AG10803 (cell line): ENCODE results near the gene BPIFB4.

ENCODE experiments used
- DNase-seq: peaks from one replicate; pipeline ENCODE4 v3.0.0; 2010; ENCODE audit warnings: low read depth
- H3K4me3 ChIP-seq: 2 replicates; pipeline ENCODE4 v1.5.1; 2011; ENCODE audit warnings: mild to moderate bottlenecking, low read length, control low read depth
- TF ChIP-seq, protein P1 (sequence below): conservative IDR thresholded peaks from 2 replicates; pipeline ENCODE4 v1.5.1; 2011; ENCODE audit warnings: mild to moderate bottlenecking, low read length, control low read depth, inconsistent platforms

Gene BPIFB4

GRCh38 chr20:33086052-33086722 is 6.7 kb downstream of the BPIFB4 start:
- H3K4me3 ChIP-seq, result no peak overlapping the region
- TF ChIP-seq, protein P1, sequence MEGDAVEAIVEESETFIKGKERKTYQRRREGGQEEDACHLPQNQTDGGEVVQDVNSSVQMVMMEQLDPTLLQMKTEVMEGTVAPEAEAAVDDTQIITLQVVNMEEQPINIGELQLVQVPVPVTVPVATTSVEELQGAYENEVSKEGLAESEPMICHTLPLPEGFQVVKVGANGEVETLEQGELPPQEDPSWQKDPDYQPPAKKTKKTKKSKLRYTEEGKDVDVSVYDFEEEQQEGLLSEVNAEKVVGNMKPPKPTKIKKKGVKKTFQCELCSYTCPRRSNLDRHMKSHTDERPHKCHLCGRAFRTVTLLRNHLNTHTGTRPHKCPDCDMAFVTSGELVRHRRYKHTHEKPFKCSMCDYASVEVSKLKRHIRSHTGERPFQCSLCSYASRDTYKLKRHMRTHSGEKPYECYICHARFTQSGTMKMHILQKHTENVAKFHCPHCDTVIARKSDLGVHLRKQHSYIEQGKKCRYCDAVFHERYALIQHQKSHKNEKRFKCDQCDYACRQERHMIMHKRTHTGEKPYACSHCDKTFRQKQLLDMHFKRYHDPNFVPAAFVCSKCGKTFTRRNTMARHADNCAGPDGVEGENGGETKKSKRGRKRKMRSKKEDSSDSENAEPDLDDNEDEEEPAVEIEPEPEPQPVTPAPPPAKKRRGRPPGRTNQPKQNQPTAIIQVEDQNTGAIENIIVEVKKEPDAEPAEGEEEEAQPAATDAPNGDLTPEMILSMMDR, result no peak
- DNase-seq, result no peak

DNA sequence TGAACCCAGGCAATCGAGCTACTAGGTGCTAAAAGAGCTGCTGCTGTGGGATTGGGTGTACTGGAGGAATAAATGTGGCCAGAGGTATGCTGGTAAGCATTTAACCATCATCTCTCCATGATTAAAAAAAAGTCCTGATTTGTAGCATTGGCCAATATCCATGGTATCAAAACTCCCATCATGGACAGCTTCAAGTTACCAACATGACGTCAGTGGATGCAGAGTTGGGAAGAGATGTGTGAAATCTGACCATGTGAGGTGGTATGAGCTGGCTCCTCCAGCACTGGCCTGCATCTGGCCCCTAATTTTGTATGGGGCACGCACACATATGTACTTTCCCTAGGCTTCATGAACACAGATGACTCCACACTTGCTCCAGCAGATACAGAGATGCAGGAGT is 11.7 kb downstream of the BPIFB4 start:
- DNase-seq, result no peak
- H3K4me3 ChIP-seq, result no peak overlapping the region
- TF ChIP-seq, protein P1, result no peak

DNA sequence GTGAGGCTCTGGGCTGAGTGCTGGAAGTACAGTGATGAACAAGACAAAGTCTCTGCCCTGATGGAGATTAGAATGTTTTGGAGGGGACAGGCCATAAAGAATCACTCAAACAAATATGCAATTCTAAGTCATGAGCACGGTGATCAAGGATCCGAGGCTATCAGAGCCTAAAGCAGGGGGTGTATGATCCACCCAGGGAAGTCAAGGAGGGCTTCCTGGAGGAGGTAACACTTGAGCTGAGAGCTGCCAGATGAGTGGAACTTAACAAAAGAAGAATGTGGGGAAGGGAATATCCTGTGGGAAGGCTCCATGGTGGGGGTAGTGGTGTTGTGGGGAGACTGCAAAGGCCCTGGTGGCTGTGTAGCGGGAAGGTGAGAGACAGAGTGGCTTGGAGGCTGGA is 12.2 kb downstream of the BPIFB4 start:
- TF ChIP-seq, protein P1, result no peak
- DNase-seq, result no peak
- no peak overlapping the region for H3K4me3 ChIP-seq

DNA sequence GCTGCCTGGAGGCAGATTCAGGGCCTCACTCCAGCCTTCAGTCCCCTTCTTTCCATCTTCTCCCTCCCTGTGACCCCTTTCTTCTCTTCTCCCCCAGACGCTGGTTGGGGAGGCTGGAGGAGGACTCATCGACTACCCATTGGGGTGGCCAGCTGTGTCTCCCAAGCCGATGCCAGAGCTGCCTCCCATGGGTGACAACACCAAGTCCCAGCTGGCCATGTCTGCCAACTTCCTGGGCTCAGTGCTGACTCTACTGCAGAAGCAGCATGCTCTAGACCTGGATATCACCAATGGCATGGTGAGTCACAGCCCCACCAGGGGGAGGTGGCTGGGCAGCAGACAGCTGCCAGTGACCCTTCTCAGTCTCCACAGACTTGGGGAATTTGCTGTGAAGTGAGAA is 12.9 kb downstream of the BPIFB4 start:
- DNase-seq, result no peak
- TF ChIP-seq, protein P1, result no peak
- H3K4me3 ChIP-seq, result no peak overlapping the region

DNA sequence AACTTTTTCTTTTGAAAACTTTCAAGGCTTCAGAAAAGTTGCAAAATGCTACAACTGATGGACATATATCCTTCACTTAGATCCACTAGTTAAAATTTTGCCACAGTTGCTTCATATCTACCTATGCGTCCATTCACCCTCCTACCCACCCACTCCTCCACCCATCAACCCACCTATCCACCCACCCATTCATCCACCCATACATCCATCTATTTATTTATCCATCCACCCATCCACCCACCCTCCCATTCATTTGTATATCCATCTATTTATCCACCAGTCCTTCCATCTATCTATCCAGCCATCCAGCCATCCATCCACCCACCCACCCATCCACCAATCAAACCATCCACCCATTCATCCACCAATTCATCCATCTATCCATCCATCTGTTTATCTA is 13.6 kb downstream of the BPIFB4 start:
- H3K4me3 ChIP-seq, result no peak overlapping the region
- no peak for DNase-seq
- TF ChIP-seq, protein P1, result no peak

- no peak for DNase-seq
- TF ChIP-seq, protein P1, result no peak
- no peak overlapping the region for H3K4me3 ChIP-seq
These were observed 14.1 kb downstream of the BPIFB4 start for GRCh38 chr20:33093582-33093981.

DNA sequence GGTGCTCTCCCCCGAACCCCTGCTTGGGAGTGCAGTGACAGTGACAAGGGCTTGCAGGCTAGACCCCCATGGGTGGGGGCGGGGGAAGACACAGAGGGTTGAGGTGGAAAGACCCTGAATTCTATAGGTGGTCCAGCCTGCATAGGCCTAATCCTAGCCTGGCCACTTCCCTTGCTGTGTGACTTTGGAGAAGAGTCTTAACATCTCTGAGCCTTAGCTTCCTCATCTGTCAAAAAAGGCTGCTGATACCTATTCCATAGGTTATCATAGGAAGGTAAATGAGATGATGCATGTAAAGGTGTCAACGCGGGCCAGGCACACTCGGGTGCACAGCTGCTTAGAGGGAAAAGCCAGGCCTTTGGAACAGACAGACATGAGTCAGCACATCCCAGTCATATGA is 15.8 kb downstream of the BPIFB4 start:
- no peak overlapping the region for H3K4me3 ChIP-seq
- TF ChIP-seq, protein P1, result no peak
- no peak for DNase-seq
